GM23338 (cell line): ENCODE data around the gene CADPS2. TPM values are rescaled to one million over a fixed set of nuclear protein-coding genes. Genes with fewer than 3 reads are reported as not detected.

Experiments
- ATAC-seq: fragments of 200-7000 bp; cut with Tn5 transposase; 3 replicates; pipeline ENCODE4 v1.9.1; 2020
- DNase-seq: peaks from one replicate; pipeline ENCODE4 v3.0.0-alpha.2; 2015; ENCODE audit warnings: low spot score
- H2AFZ ChIP-seq: fragments of 200-600 bp; sonication (generic); 2 replicates; pipeline ENCODE4 v1.8.0; 2016; ENCODE audit warnings: antibody characterized with exemption, mild to moderate bottlenecking, moderate library complexity
- H3F3A ChIP-seq: fragments of 200-600 bp; sonication (generic); replicated peaks from 2 replicates; pipeline ENCODE4 v1.8.0; 2017; ENCODE audit warnings: antibody characterized with exemption, mixed run types, low read depth
- H3K27ac ChIP-seq: fragments of 200-600 bp; sonication (generic); 2 replicates; pipeline ENCODE4 v1.6.1; 2016; ENCODE audit warnings: low read depth
- H3K27me3 ChIP-seq: fragments of 200-600 bp; sonication (generic); 2 replicates; pipeline ENCODE4 v1.8.0; 2016; ENCODE audit warnings: mild to moderate bottlenecking, mixed run types, moderate library complexity; ENCODE audit not compliant: insufficient read depth
- H3K36me3 ChIP-seq: fragments of 200-600 bp; sonication (generic); 2 replicates; pipeline ENCODE4 v1.8.0; 2016; ENCODE audit warnings: mild to moderate bottlenecking; ENCODE audit not compliant: insufficient read depth
- H3K4me1 ChIP-seq: fragments of 200-600 bp; sonication (generic); 2 replicates; pipeline ENCODE4 v1.8.0; 2016; ENCODE audit warnings: mild to moderate bottlenecking, moderate library complexity; ENCODE audit not compliant: insufficient read depth
- H3K4me2 ChIP-seq: fragments of 200-600 bp; sonication (generic); 2 replicates; pipeline ENCODE4 v1.7.1; 2017; ENCODE audit warnings: mixed run types
- H3K4me3 ChIP-seq: fragments of 200-600 bp; sonication (generic); 2 replicates; pipeline ENCODE4 v1.6.1; 2016; ENCODE audit warnings: mixed run types
- H3K79me2 ChIP-seq: fragments of 200-600 bp; sonication (generic); replicated peaks from 2 replicates; pipeline ENCODE4 v1.8.0; 2017; ENCODE audit warnings: mild to moderate bottlenecking; ENCODE audit not compliant: insufficient read depth
- H3K9me2 ChIP-seq: fragments of 200-600 bp; sonication (generic); 2 replicates; pipeline ENCODE4 v1.8.0; 2017; ENCODE audit not compliant: insufficient read depth
- H4K20me1 ChIP-seq: fragments of 200-600 bp; sonication (generic); replicated peaks from 2 replicates; pipeline ENCODE4 v1.8.0; 2017; ENCODE audit warnings: mild to moderate bottlenecking; ENCODE audit not compliant: insufficient read depth
- H3K27ac Mint-ChIP-seq: 2 replicates; pipeline ENCODE4 v1.8.0; 2020; ENCODE audit warnings: inconsistent platforms, mild to moderate bottlenecking, moderate library complexity, mixed read lengths
- H3K27me3 Mint-ChIP-seq: 3 replicates; pipeline ENCODE4 v1.8.0; 2022; ENCODE audit warnings: low read depth, mild to moderate bottlenecking, moderate library complexity, mixed read lengths, inconsistent platforms; ENCODE audit not compliant: insufficient read depth, poor library complexity
- H3K36me3 Mint-ChIP-seq: 3 replicates; pipeline ENCODE4 v1.8.0; 2021; ENCODE audit warnings: low read depth, mild to moderate bottlenecking, inconsistent platforms, moderate library complexity, mixed read lengths
- H3K4me1 Mint-ChIP-seq: 3 replicates; pipeline ENCODE4 v1.8.0; 2020; ENCODE audit warnings: mild to moderate bottlenecking, inconsistent platforms, mixed read lengths
- H3K4me3 Mint-ChIP-seq: 3 replicates; pipeline ENCODE4 v1.8.0; 2021; ENCODE audit warnings: moderate library complexity, mild to moderate bottlenecking, inconsistent platforms, mixed read lengths
- H3K9me3 Mint-ChIP-seq: 3 replicates; pipeline ENCODE4 v1.8.0; 2020; ENCODE audit warnings: moderate library complexity, mild to moderate bottlenecking, inconsistent platforms, mixed read lengths
- CREB1 ChIP-seq: fragments of 250-450 bp; sonication (Bioruptor Pico); IDR thresholded peaks from 2 replicates; pipeline ENCODE4 v1.5.0; 2020; ENCODE audit warnings: low read depth, mild to moderate bottlenecking, moderate library complexity
- CTCF ChIP-seq, 2 experiments: fragments of 200-600 bp in 1 of 2; sonication (generic) in 1 of 2; conservative IDR thresholded peaks; 2 replicates each; pipeline versions ENCODE4 v1.5.1 to v1.6.1; 2016 to 2017; ENCODE audit warnings: antibody characterized with exemption in 2 of 2, low read depth in 2 of 2, mild to moderate bottlenecking in 2 of 2, moderate library complexity in 1 of 2
- ETS1 ChIP-seq: IDR thresholded peaks from 2 replicates; pipeline ENCODE4 v1.6.1; 2016; ENCODE audit warnings: antibody characterized with exemption
- EZH2phosphoT487 ChIP-seq: fragments of 200-600 bp; sonication (generic); IDR thresholded peaks from one replicate; pipeline ENCODE4 v1.8.1; 2018; ENCODE audit warnings: antibody characterized with exemption; ENCODE audit not compliant: unreplicated experiment
- NANOG ChIP-seq: IDR thresholded peaks from 2 replicates; pipeline ENCODE4 v1.6.1; 2016; ENCODE audit warnings: antibody characterized with exemption, borderline replicate concordance
- REST ChIP-seq: IDR thresholded peaks from one replicate; pipeline ENCODE4 v1.6.1; 2018; ENCODE audit warnings: antibody characterized with exemption; ENCODE audit not compliant: unreplicated experiment
- STAT1 ChIP-seq: IDR thresholded peaks from one replicate; pipeline ENCODE4 v1.6.1; 2016; ENCODE audit warnings: antibody characterized with exemption; ENCODE audit not compliant: unreplicated experiment
- ZNF114 ChIP-seq: fragments of 250-450 bp; sonication (Bioruptor Pico); IDR thresholded peaks from 2 replicates; pipeline ENCODE4 v1.5.0; 2020; ENCODE audit warnings: mild to moderate bottlenecking, moderate library complexity
- ZNF331 ChIP-seq: fragments of 250-450 bp; sonication (Bioruptor Pico); IDR thresholded peaks from 2 replicates; pipeline ENCODE4 v1.5.0; 2020; ENCODE audit warnings: low read depth, mild to moderate bottlenecking, moderate library complexity
- polyA plus RNA-seq: library from polyadenylated mRNA; unstranded; fragments of >200 nt; fragmentation: Nextera tagmentation; extraction: Ambion mirVana; gene quantifications from 2 replicates; pipeline ENCODE4 v1.2.1, GENCODE V29; 2016
- total RNA-seq: library from RNA; depleted of rRNA; stranded (reverse); fragments of >200 nt; shearing (Covaris generic); gene quantifications from 2 replicates; pipeline ENCODE4 v1.2.3, GENCODE V29; 2014

Gene CADPS2
- total and polyA plus RNA-seq, 2 experiments from 2014 or later, result 16.3 to 36.9 TPM

GRCh38 chr7:122850528-122850927 lies 35.7 kb downstream of the CADPS2 start:
- H4K20me1 ChIP-seq, result no peaks in the 10 kb centered on the region
- 0 out of 2 replicates have a peak, but pooled peaks cover 9% of the 10 kb centered on the region for H3K9me2 ChIP-seq
- no peak overlapping the region for H2AFZ ChIP-seq
- peaks cover 24% of the 10 kb centered on the region for H3K4me1 ChIP-seq
- Mint-ChIP-seq H3K4me1 (peaks cover 25% of the 10 kb centered on the region), H3K9me3 (no peaks in the 10 kb centered on the region), H3K4me3 (no peak overlapping the region), H3K27me3 (no peaks in the 10 kb centered on the region), H3K27ac (no peak overlapping the region), H3K36me3 (peaks cover 21% of the 10 kb centered on the region)
- H3K79me2 ChIP-seq, result no peaks in the 10 kb centered on the region
- no peak overlapping the region for H3K27ac ChIP-seq
- no peaks in the 10 kb centered on the region for H3K27me3 ChIP-seq
- no peak overlapping the region for H3K4me3 ChIP-seq
- TF ChIP-seq CTCF (conservative IDR thresholded peaks at IDR 0.05; ENCODE audit: low read depth in 2 of 2) (no peak), NANOG (no peak), STAT1 (no peak), REST (no peak), EZH2phosphoT487 (no peak), CREB1 (CRISPR knock-in tag) (no peak), ZNF114 (CRISPR knock-in tag) (no peak), ETS1 (no peak), ZNF331 (no peak)
- DNase-seq (no peak), ATAC-seq (no peak)
- no peaks in the 10 kb centered on the region for H3F3A ChIP-seq
- H3K4me2 ChIP-seq, result no peak overlapping the region
- no peaks in the 10 kb centered on the region; the same call in 1 of the 2 replicates for H3K36me3 ChIP-seq

- Histone ChIP-seq H3K36me3 (no peaks in the 10 kb centered on the region; the same call in 1 of the 2 replicates), H3K27me3 (no peaks in the 10 kb centered on the region), H2AFZ (no peak overlapping the region), H3F3A (no peaks in the 10 kb centered on the region), H3K4me3 (no peak overlapping the region), H4K20me1 (no peaks in the 10 kb centered on the region), H3K9me2 (0 out of 2 replicates have a peak, but pooled peaks cover 9% of the 10 kb centered on the region), H3K4me1 (peaks cover 19% of the 10 kb centered on the region), H3K4me2 (no peak overlapping the region), H3K79me2 (0 out of 2 replicates have a peak, but pooled peaks cover 5% of the 10 kb centered on the region), H3K27ac (no peak overlapping the region)
- H3K36me3 Mint-ChIP-seq, result peaks cover 21% of the 10 kb centered on the region
- ATAC-seq, result no peak
- no peaks in the 10 kb centered on the region for H3K9me3 Mint-ChIP-seq
- H3K4me1 Mint-ChIP-seq, result peaks cover 19% of the 10 kb centered on the region
- no peak overlapping the region for H3K4me3 Mint-ChIP-seq
- no peaks in the 10 kb centered on the region for H3K27me3 Mint-ChIP-seq
- DNase-seq, result no peak
- H3K27ac Mint-ChIP-seq, result no peak overlapping the region
- TF ChIP-seq ZNF331 (no peak), REST (no peak)
These were observed 36.3 kb downstream of the CADPS2 start for GRCh38 chr7:122849957-122850328.
